GM12865 (cell line): ENCODE measurements around the gene CYB561D2.

Experiments used
- DNase-seq: peaks from one replicate; pipeline ENCODE4 v3.0.0; 2010; ENCODE audit warnings: low read depth
- H3K4me3 ChIP-seq: 2 replicates; pipeline ENCODE4 v1.5.1; 2011; ENCODE audit warnings: mild to moderate bottlenecking, low read depth, low read length, control low read depth
- CTCF ChIP-seq: IDR thresholded peaks from 2 replicates; pipeline ENCODE4 v1.5.1; 2011; ENCODE audit warnings: low read length, control low read depth, low read depth, inconsistent platforms; ENCODE audit not compliant: insufficient read depth; ENCODE audit errors: missing control alignments

CYB561D2 gene

GRCh38 chr3:50356553-50356952 is 5.9 kb downstream of the CYB561D2 start:
- TF ChIP-seq CTCF: no peak
- H3K4me3 ChIP-seq: no peak overlapping the region
- DNase-seq: no peak

DNA sequence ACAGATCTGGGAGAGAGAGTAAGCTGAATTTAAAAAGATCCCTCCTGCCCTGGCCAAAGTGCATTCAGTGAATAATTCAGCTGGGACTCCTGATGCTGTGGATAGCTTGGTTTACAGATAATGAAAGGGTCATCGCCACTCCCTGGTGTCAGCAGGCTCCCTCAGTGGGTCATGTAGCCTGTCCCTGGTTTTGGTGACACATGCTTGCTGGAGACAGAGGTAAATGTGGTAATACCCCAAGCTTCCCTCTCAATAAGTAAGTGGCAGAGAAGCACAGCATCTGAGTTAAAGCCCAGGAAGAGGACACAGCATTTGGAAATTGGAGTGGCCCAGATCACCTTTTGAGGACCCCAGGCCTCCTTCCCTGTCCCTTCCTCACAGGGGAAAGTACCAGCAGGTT is 6.8 kb downstream of the CYB561D2 start:
- TF ChIP-seq CTCF: no peak
- no peak for DNase-seq
- H3K4me3 ChIP-seq: peak overlapping the region; percentile 79

DNA sequence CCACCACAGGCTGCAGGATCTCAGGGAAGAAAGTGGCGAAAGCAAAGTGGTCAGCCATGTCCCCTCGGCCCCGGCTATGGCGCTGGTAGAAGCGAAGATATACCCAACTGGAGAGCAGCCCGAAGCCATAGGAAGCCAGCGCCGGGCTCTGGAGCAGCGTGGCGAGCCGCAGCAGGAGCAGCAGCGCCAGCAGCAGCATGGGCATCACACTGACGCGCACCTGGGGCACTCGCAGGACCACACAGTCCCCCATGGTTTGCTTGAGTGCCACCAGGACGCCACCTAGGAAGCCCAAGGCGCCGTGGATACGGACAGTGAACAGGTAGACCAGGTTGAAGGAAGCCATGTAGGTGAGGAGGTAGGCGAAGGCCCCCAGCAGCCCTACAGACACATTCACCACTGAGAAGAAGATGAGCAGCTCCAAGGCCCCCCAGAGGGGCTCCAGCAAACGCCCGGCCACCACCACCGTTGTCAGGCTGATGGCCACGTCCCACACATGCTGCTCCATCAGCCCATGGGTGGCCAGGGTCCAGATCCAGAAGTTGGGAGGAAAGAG is 7.8 kb downstream of the CYB561D2 start:
- TF ChIP-seq CTCF: no peak
- peak overlapping the region; percentile 79 for H3K4me3 ChIP-seq
- no peak for DNase-seq

DNA sequence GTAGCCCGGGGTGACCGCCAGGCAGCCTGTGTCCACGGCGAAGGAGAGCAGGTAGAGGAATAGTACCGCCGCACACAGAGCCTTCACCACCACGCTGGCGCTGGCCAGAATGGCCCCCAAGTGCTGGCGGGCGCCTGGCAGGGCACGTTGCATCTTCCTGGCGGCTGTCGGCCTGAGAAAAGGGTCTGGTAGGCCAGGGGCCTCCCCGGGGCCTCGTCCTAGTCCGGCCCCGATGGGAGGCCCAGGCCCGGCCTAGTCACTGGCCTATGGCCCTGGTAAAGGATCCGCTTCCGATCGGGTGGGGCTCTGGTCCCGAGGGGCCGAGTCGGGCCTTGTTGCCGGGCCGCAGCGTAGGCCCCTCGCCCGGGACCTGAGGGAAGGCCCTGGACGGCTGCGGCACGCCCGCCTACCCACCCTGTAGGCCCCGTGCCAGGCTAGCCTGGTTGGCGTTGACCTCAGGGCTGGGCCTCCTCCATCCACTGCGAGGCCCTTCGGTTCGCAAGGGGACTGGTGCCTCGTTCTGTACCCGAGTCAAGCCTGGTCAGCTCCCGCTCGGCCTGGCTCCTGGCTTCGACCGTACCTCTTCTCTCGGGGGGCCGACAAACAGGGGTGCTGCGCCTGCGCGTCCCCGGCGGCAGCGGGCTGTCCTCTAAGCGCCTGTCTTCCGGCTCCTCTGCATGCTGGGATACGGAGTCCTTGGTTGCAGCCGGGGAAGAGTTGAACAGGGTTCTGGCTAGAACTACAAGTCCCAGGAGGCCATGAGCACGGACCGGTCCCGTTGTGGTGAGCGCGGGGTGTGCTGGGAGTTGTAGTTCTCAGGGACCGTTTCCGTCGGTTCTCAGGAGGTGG is 8.5 kb downstream of the CYB561D2 start, which contains the start of gene TMEM115:
TSS of gene TMEM115 (minus strand) at position 611 of the 849 bp plus-strand sequence. CDS start at position 153, 458 bp downstream.
- H3K4me3 ChIP-seq: peak within 1 kb of the TSS; percentile 79
- TF ChIP-seq CTCF: no peak
- DNase-seq: peak; percentile 98

DNA sequence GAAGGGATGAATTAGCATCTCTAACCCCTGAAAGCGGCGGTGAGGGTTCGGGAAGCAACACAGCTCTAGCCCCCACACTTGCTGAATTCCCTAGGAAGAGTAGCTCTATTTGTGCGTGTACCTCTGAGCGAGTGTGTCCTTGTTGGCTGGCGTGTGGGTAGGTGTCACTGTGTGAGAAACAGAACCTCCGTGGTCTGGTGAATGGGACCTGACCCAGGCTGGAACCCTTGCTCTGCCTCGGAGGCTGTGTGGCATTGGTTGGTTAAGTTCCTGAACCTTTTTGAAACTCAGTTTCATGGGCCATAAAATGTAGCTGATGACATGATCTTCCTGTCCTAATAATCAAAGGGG is 9.1 kb downstream of the CYB561D2 start:
- TF ChIP-seq CTCF: no peak
- no peak for DNase-seq
- H3K4me3 ChIP-seq: peak overlapping the region; percentile 40

- DNase-seq: no peak
- no peak for TF ChIP-seq CTCF
- peak overlapping the region; percentile 55 for H3K4me3 ChIP-seq
These were observed 14.0 kb downstream of the CYB561D2 start for GRCh38 chr3:50364573-50365079.
